ENCODE data around the gene SERPINA4. TPM values are rescaled to one million over a fixed set of nuclear protein-coding genes. Genes with fewer than 3 reads are reported as not detected.
A peak's percentile ranks its signal among the peaks of the same experiment; 100 is the strongest.

Gene SERPINA4
- total RNA-seq, 2 donors from 2014 or later, result not detected

- no peak overlapping the region for H3K4me3 Mint-ChIP-seq
- H3K4me1 Mint-ChIP-seq, result peaks cover 9% of the 10 kb centered on the region
- H3K9me3 Mint-ChIP-seq, result peaks cover 7% of the 10 kb centered on the region
- H3K27ac Mint-ChIP-seq, result no peak overlapping the region
- Histone ChIP-seq H3K27me3 (ENCODE audit: control insufficient read depth, insufficient read depth, low read length, poor library complexity, severe bottlenecking) (peaks cover 6% of the 10 kb centered on the region), H3K9me3 (ENCODE audit: control insufficient read depth, low read length) (peaks cover 9% of the 10 kb centered on the region), H3K4me1 (ENCODE audit: control insufficient read depth, insufficient read depth, low read length) (no peaks in the 10 kb centered on the region), H3K4me3 (ENCODE audit: low read length) (no peak overlapping the region), H3K27ac (ENCODE audit: low read depth, low read length) (no peak overlapping the region), H3K36me3 (ENCODE audit: control insufficient read depth, insufficient read depth, low read length) (no peaks in the 10 kb centered on the region), H3K9ac (ENCODE audit: extremely low read depth, low read length, poor library complexity, severe bottlenecking) (no peak overlapping the region)
- peak; percentile 16 for DNase-seq
- TF ChIP-seq CTCF (conservative IDR thresholded peaks at IDR 0.05), result no peak
- H3K27me3 Mint-ChIP-seq (ENCODE audit: insufficient read depth), result peaks cover 9% of the 10 kb centered on the region
- H3K36me3 Mint-ChIP-seq (ENCODE audit: low read depth), result no peaks in the 10 kb centered on the region
- WGBS, 2 experiments (ENCODE audit: insufficient coverage in 1 of 2, insufficient read length in 1 of 2), result 91 to 100% methylated on average over 1 to 3 of the region's 3 CpGs
Measured at GRCh38 chr14:94524093-94524492, 37.1 kb upstream of the SERPINA4 start.

GRCh38 chr14:94531187-94531586 is 30.1 kb upstream of the SERPINA4 start:
- no peak overlapping the region for H3K4me3 ChIP-seq (ENCODE audit: low read length)
- no peak overlapping the region for H3K27ac Mint-ChIP-seq
- H3K36me3 ChIP-seq (ENCODE audit: control insufficient read depth, insufficient read depth, low read length), result no peaks in the 10 kb centered on the region
- H3K4me1 Mint-ChIP-seq, result no peaks in the 10 kb centered on the region
- no peak overlapping the region for H3K9ac ChIP-seq (ENCODE audit: extremely low read depth, low read length, poor library complexity, severe bottlenecking)
- no peaks in the 10 kb centered on the region for H3K4me1 ChIP-seq (ENCODE audit: control insufficient read depth, insufficient read depth, low read length)
- H3K9me3 Mint-ChIP-seq, result peaks cover 7% of the 10 kb centered on the region
- peaks cover 13% of the 10 kb centered on the region for H3K9me3 ChIP-seq (ENCODE audit: control insufficient read depth, low read length)
- H3K36me3 Mint-ChIP-seq (ENCODE audit: low read depth), result no peaks in the 10 kb centered on the region
- no peak for TF ChIP-seq CTCF (conservative IDR thresholded peaks at IDR 0.05)
- no peak overlapping the region for H3K27ac ChIP-seq (ENCODE audit: low read depth, low read length)
- peak; percentile 12 for DNase-seq
- peaks cover 23% of the 10 kb centered on the region for H3K27me3 Mint-ChIP-seq (ENCODE audit: insufficient read depth)
- peaks cover 12% of the 10 kb centered on the region for H3K27me3 ChIP-seq (ENCODE audit: control insufficient read depth, insufficient read depth, low read length, poor library complexity, severe bottlenecking)
- no peak overlapping the region for H3K4me3 Mint-ChIP-seq

- DNase-seq, result no peak
- H3K27ac ChIP-seq (ENCODE audit: low read depth, low read length), result no peak overlapping the region
- 81 to 94% methylated on average over 2 of the region's 2 CpGs for WGBS, 2 experiments (ENCODE audit: insufficient coverage in 1 of 2, insufficient read length in 1 of 2)
- peaks cover 12% of the 10 kb centered on the region for H3K27me3 ChIP-seq (ENCODE audit: control insufficient read depth, insufficient read depth, low read length, poor library complexity, severe bottlenecking)
- no peak for TF ChIP-seq CTCF (conservative IDR thresholded peaks at IDR 0.05)
- peaks cover 17% of the 10 kb centered on the region for H3K27me3 Mint-ChIP-seq (ENCODE audit: insufficient read depth)
- peaks cover 8% of the 10 kb centered on the region for H3K9me3 ChIP-seq (ENCODE audit: control insufficient read depth, low read length)
- H3K4me3 ChIP-seq (ENCODE audit: low read length), result no peak overlapping the region
- no peaks in the 10 kb centered on the region for H3K4me1 ChIP-seq (ENCODE audit: control insufficient read depth, insufficient read depth, low read length)
- no peak overlapping the region for H3K9ac ChIP-seq (ENCODE audit: extremely low read depth, low read length, poor library complexity, severe bottlenecking)
- no peaks in the 10 kb centered on the region for H3K36me3 ChIP-seq (ENCODE audit: control insufficient read depth, insufficient read depth, low read length)
- H3K4me1 Mint-ChIP-seq, result no peaks in the 10 kb centered on the region
- H3K36me3 Mint-ChIP-seq (ENCODE audit: low read depth), result no peaks in the 10 kb centered on the region
- H3K4me3 Mint-ChIP-seq, result no peak overlapping the region
- no peak overlapping the region for H3K27ac Mint-ChIP-seq
- no peaks in the 10 kb centered on the region for H3K9me3 Mint-ChIP-seq
Measured at GRCh38 chr14:94532447-94532846, 28.8 kb upstream of the SERPINA4 start.

Data from endodermal cell (in vitro differentiated cells).